ENCODE data around the gene KIAA0319L. TPM values are rescaled to one million over a fixed set of nuclear protein-coding genes. Genes with fewer than 3 reads are reported as not detected.

The KIAA0319L gene
- total RNA-seq, 1 experiment from 2014 or later = 46.4 TPM

- H3K4ac ChIP-seq (ENCODE audit: low read depth, low read length) = no peak overlapping the region
These were observed 55.0 kb downstream of the KIAA0319L start for GRCh38 chr1:35502242-35502641.

More at GRCh38 chr1:35502242-35502641, 55.0 kb downstream of the KIAA0319L start:
- Histone ChIP-seq H3K4me1 (ENCODE audit: insufficient read depth, low read length) (no peaks in the 10 kb centered on the region; the same call in 1 of the 2 replicates), H2BK15ac (ENCODE audit: low read depth, low read length) (no peak overlapping the region), H3K27ac (ENCODE audit: insufficient read length, low read depth, low read length) (no peak overlapping the region), H3K79me1 (ENCODE audit: insufficient read depth, low read depth, low read length, poor library complexity, severe bottlenecking) (no peaks in the 10 kb centered on the region), H3K9ac (ENCODE audit: extremely low read depth, insufficient read length, low read length) (no peak overlapping the region), H2BK12ac (ENCODE audit: insufficient read length, low read depth, low read length) (no peak overlapping the region), H3K9me3 (ENCODE audit: control insufficient read depth, low read depth, low read length) (no peaks in the 10 kb centered on the region), H3K23ac (ENCODE audit: insufficient read length, low read depth, low read length) (no peak overlapping the region), H2BK120ac (ENCODE audit: low read depth, low read length, poor library complexity, severe bottlenecking) (no peak overlapping the region), H2AK5ac (ENCODE audit: insufficient read length, low read length) (no peak overlapping the region), H3K14ac (ENCODE audit: insufficient read depth, low read length) (no peak overlapping the region), H3K79me2 (ENCODE audit: insufficient read depth, low read length) (no peaks in the 10 kb centered on the region), H4K8ac (replicated peaks; ENCODE audit: insufficient read length, low read depth, low read length) (no peak overlapping the region), H2AFZ (ENCODE audit: low read length) (no peak overlapping the region), H3K4me2 (ENCODE audit: insufficient read depth, insufficient read length, low read length) (no peak overlapping the region), H4K91ac (ENCODE audit: insufficient read length, low read depth, low read length) (no peak overlapping the region), H3T11ph (ENCODE audit: low read length) (no peak overlapping the region), H2BK20ac (ENCODE audit: low read depth, low read length, poor library complexity, severe bottlenecking) (no peak overlapping the region), H3K23me2 (ENCODE audit: insufficient read length, low read depth, low read length, poor library complexity, severe bottlenecking) (no peaks in the 10 kb centered on the region), H3K18ac (ENCODE audit: insufficient read length, low read depth, low read length) (no peak overlapping the region), H4K5ac (ENCODE audit: insufficient read length, low read depth, low read length) (no peak overlapping the region), H3K27me3 (ENCODE audit: insufficient read depth, low read length) (no peaks in the 10 kb centered on the region), H2BK5ac (ENCODE audit: insufficient read length, low read length) (no peak overlapping the region), H3K56ac (ENCODE audit: insufficient read length, low read depth, low read length) (no peak overlapping the region), H4K20me1 (ENCODE audit: control insufficient read depth, insufficient read depth, insufficient read length) (no peaks in the 10 kb centered on the region)
- Mint-ChIP-seq H3K27me3 (ENCODE audit: low read depth) (no peaks in the 10 kb centered on the region), H3K4me3 (no peak overlapping the region), H3K27ac (no peak overlapping the region), H3K36me3 (ENCODE audit: insufficient read depth in 1 of 3, low read depth in 3 of 3) (peaks cover 2 to 23% (median 23%) of the 10 kb centered on the region in 3 experiments; a peak in 6 of 7 replicates), H3K9me3 (no peaks in the 10 kb centered on the region), H3K4me1 (no peaks in the 10 kb centered on the region)
- WGBS (ENCODE audit: extremely low coverage, insufficient read length, low lambda C conversion rate) = no CpG with 5 or more reads among the region's 2 CpGs
- no peak for DNase-seq
- TF ChIP-seq, protein P1, sequence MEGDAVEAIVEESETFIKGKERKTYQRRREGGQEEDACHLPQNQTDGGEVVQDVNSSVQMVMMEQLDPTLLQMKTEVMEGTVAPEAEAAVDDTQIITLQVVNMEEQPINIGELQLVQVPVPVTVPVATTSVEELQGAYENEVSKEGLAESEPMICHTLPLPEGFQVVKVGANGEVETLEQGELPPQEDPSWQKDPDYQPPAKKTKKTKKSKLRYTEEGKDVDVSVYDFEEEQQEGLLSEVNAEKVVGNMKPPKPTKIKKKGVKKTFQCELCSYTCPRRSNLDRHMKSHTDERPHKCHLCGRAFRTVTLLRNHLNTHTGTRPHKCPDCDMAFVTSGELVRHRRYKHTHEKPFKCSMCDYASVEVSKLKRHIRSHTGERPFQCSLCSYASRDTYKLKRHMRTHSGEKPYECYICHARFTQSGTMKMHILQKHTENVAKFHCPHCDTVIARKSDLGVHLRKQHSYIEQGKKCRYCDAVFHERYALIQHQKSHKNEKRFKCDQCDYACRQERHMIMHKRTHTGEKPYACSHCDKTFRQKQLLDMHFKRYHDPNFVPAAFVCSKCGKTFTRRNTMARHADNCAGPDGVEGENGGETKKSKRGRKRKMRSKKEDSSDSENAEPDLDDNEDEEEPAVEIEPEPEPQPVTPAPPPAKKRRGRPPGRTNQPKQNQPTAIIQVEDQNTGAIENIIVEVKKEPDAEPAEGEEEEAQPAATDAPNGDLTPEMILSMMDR (conservative IDR thresholded peaks at IDR 0.05) = no peak

Data from H9 (cell line).